CD4-positive, alpha-beta T cell (primary cell): ENCODE measurements around the gene TFF1. TPM values are rescaled to one million over a fixed set of nuclear protein-coding genes. Genes with fewer than 3 reads are reported as not detected.

Experiments used
- ATAC-seq: fragments of 200-7000 bp; cut with Tn5 transposase; one replicate; pipeline ENCODE4 v1.10.0; 2022; ENCODE audit warnings: mild to moderate bottlenecking; ENCODE audit not compliant: poor library complexity
- CTCF ChIA-PET: fragments of 350-600 bp; sonication (Branson Sonifier 250); formaldehyde crosslinking; loops from one replicate; lab custom pipeline; 2021; ENCODE audit warnings: antibody characterized with exemption, inconsistent platforms; lab: Charles Lee
- POLR2A ChIA-PET: fragments of 350-600 bp; sonication (Branson Sonifier 250); formaldehyde crosslinking; loops from one replicate; lab custom pipeline; 2021; ENCODE audit warnings: antibody characterized with exemption, inconsistent platforms; lab: Charles Lee
- DNase-seq, 14 experiments: peaks; one replicate each; pipeline ENCODE4 v3.0.0-alpha.2; 2013 to 2020; ENCODE audit warnings: mixed read lengths in 2 of 14
- H3K27ac ChIP-seq, 2 donors: one replicate each; pipeline versions ENCODE4 v1.5.1 to v1.7.0; 2013; ENCODE audit warnings: low read length in 2 of 2, low read depth in 1 of 2, mild to moderate bottlenecking in 1 of 2
- H3K27me3 ChIP-seq, 2 experiments: 1 replicate in 1 of 2; 2 replicates in 1 of 2; pipeline versions ENCODE4 v1.6.1 to v1.7.0; 2013; ENCODE audit warnings: low read length in 2 of 2, control low read depth in 1 of 2, mild to moderate bottlenecking in 1 of 2, moderate library complexity in 1 of 2; ENCODE audit not compliant: insufficient read depth in 2 of 2, control insufficient read depth in 1 of 2
- H3K36me3 ChIP-seq: one replicate; pipeline ENCODE4 v1.6.1; 2013; ENCODE audit warnings: low read length, control low read depth; ENCODE audit not compliant: insufficient read depth
- H3K4me1 ChIP-seq: one replicate; pipeline ENCODE4 v1.6.1; 2013; ENCODE audit warnings: low read length, control low read depth; ENCODE audit not compliant: insufficient read depth
- H3K4me3 ChIP-seq: one replicate; pipeline ENCODE4 v1.5.1; 2013; ENCODE audit warnings: mild to moderate bottlenecking, low read length, moderate library complexity
- H3K9me3 ChIP-seq, 2 experiments: 1 replicate in 1 of 2; 2 replicates in 1 of 2; pipeline versions ENCODE4 v1.6.1 to v1.7.0; 2013; ENCODE audit warnings: low read length in 2 of 2, mild to moderate bottlenecking in 2 of 2, control low read depth in 1 of 2, moderate library complexity in 1 of 2; ENCODE audit not compliant: control insufficient read depth in 1 of 2, insufficient read depth in 1 of 2
- H3K27ac Mint-ChIP-seq: one replicate; pipeline ENCODE4 v1.8.0; 2020; ENCODE audit warnings: mixed read lengths
- H3K27me3 Mint-ChIP-seq: one replicate; pipeline ENCODE4 v1.8.0; 2021; ENCODE audit warnings: mixed read lengths
- H3K36me3 Mint-ChIP-seq: one replicate; pipeline ENCODE4 v1.8.0; 2021; ENCODE audit warnings: low read depth, mixed read lengths
- H3K4me1 Mint-ChIP-seq: one replicate; pipeline ENCODE4 v1.8.0; 2021; ENCODE audit warnings: low read depth, mixed read lengths
- H3K4me3 Mint-ChIP-seq: one replicate; pipeline ENCODE4 v1.8.0; 2020; ENCODE audit warnings: mild to moderate bottlenecking, mixed read lengths
- H3K9me3 Mint-ChIP-seq: one replicate; pipeline ENCODE4 v1.8.0; 2020; ENCODE audit warnings: mixed read lengths
- intact Hi-C, 2 experiments: fragments of 100-400 bp; cut with DNase I in 1 of 2; cut with micrococcal nuclease in 1 of 2; formaldehyde crosslinking; loops; one replicate each; pipeline versions ENCODE4 v1.15.1 to v1.9.0; 2023 to 2025; cut with DNase I, micrococcal nuclease
- total RNA-seq, 174 experiments: library from RNA in 2 of 174; stranded (reverse) in 2 of 174; gene quantifications; one replicate each; pipeline ENCODE4 v1.2.3 and lab custom pipeline; 2021 to 2026
- TF ChIP-seq, protein P1 (sequence below): fragments of 200-600 bp; IDR thresholded peaks from one replicate; pipeline ENCODE4 v1.8.0; 2022; ENCODE audit warnings: antibody characterized with exemption, mild to moderate bottlenecking

TFF1 gene
- total RNA-seq, 2 experiments from 2014 or later = not detected

GRCh38 chr21:42343963-42344510, 22.3 kb downstream of the TFF1 start:
- Histone ChIP-seq H3K27ac (no peak overlapping the region), H3K9me3 (no peaks in the 10 kb centered on the region), H3K4me3 (no peak overlapping the region), H3K36me3 (no peaks in the 10 kb centered on the region), H3K4me1 (no peaks in the 10 kb centered on the region), H3K27me3 (no peaks in the 10 kb centered on the region)
- TF ChIP-seq, protein P1, sequence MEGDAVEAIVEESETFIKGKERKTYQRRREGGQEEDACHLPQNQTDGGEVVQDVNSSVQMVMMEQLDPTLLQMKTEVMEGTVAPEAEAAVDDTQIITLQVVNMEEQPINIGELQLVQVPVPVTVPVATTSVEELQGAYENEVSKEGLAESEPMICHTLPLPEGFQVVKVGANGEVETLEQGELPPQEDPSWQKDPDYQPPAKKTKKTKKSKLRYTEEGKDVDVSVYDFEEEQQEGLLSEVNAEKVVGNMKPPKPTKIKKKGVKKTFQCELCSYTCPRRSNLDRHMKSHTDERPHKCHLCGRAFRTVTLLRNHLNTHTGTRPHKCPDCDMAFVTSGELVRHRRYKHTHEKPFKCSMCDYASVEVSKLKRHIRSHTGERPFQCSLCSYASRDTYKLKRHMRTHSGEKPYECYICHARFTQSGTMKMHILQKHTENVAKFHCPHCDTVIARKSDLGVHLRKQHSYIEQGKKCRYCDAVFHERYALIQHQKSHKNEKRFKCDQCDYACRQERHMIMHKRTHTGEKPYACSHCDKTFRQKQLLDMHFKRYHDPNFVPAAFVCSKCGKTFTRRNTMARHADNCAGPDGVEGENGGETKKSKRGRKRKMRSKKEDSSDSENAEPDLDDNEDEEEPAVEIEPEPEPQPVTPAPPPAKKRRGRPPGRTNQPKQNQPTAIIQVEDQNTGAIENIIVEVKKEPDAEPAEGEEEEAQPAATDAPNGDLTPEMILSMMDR = no peak
- Mint-ChIP-seq H3K27ac (no peak overlapping the region), H3K4me3 (no peak overlapping the region), H3K36me3 (no peaks in the 10 kb centered on the region), H3K4me1 (no peaks in the 10 kb centered on the region), H3K9me3 (no peaks in the 10 kb centered on the region), H3K27me3 (no peaks in the 10 kb centered on the region)
- intact Hi-C loops = no loop called here
- ChIA-PET CTCF (no interaction called here), POLR2A (interaction anchor here (0.7 kb wide), 1 partner anchor 61 kb away, joined by 3 read pairs; no protein-coding TSS in a partner anchor)
- ATAC-seq (no peak), DNase-seq (no peak)

GRCh38 chr21:42343556-42343955, 22.8 kb downstream of the TFF1 start:
- no peak for DNase-seq
- no peak overlapping the region for H3K4me3 Mint-ChIP-seq
- CTCF ChIA-PET = no interaction called here

GRCh38 chr21:42343101-42343500, 23.2 kb downstream of the TFF1 start:
- Mint-ChIP-seq H3K36me3 (no peaks in the 10 kb centered on the region), H3K4me3 (no peak overlapping the region), H3K27ac (no peak overlapping the region), H3K9me3 (no peaks in the 10 kb centered on the region), H3K27me3 (no peaks in the 10 kb centered on the region), H3K4me1 (peaks cover 2% of the 10 kb centered on the region)
- Histone ChIP-seq H3K36me3 (no peaks in the 10 kb centered on the region), H3K4me3 (no peak overlapping the region), H3K27ac (no peak overlapping the region), H3K9me3 (no peaks in the 10 kb centered on the region), H3K4me1 (peaks cover 4% of the 10 kb centered on the region), H3K27me3 (no peaks in the 10 kb centered on the region)
- TF ChIP-seq, protein P1 = no peak
- DNase-seq (no peak), ATAC-seq (no peak)
- CTCF ChIA-PET = no interaction called here
- intact Hi-C loops = no loop called here
- POLR2A ChIA-PET = no interaction called here

More at GRCh38 chr21:42343556-42343955, 22.8 kb downstream of the TFF1 start:
- H3K9me3 Mint-ChIP-seq = no peaks in the 10 kb centered on the region
- no peak overlapping the region for H3K4me3 ChIP-seq
- no peaks in the 10 kb centered on the region for H3K27me3 ChIP-seq
- no peaks in the 10 kb centered on the region for H3K9me3 ChIP-seq
- H3K4me1 ChIP-seq = no peaks in the 10 kb centered on the region
- no peak for ATAC-seq
- POLR2A ChIA-PET = no interaction called here
- no peak overlapping the region for H3K27ac ChIP-seq
- no peaks in the 10 kb centered on the region for H3K4me1 Mint-ChIP-seq
- TF ChIP-seq, protein P1 = no peak
- intact Hi-C loops = no loop called here
- no peaks in the 10 kb centered on the region for H3K36me3 ChIP-seq
- no peaks in the 10 kb centered on the region for H3K27me3 Mint-ChIP-seq
- no peak overlapping the region for H3K27ac Mint-ChIP-seq
- H3K36me3 Mint-ChIP-seq = no peaks in the 10 kb centered on the region
